ENCODE measurements around the gene ALOX12B.
"Not testable (repeated sequence)": the region's sequence is repeated elsewhere in the genome, so short reads cannot be mapped to it uniquely, and the experiment has no call there.

The ALOX12B gene

DNA sequence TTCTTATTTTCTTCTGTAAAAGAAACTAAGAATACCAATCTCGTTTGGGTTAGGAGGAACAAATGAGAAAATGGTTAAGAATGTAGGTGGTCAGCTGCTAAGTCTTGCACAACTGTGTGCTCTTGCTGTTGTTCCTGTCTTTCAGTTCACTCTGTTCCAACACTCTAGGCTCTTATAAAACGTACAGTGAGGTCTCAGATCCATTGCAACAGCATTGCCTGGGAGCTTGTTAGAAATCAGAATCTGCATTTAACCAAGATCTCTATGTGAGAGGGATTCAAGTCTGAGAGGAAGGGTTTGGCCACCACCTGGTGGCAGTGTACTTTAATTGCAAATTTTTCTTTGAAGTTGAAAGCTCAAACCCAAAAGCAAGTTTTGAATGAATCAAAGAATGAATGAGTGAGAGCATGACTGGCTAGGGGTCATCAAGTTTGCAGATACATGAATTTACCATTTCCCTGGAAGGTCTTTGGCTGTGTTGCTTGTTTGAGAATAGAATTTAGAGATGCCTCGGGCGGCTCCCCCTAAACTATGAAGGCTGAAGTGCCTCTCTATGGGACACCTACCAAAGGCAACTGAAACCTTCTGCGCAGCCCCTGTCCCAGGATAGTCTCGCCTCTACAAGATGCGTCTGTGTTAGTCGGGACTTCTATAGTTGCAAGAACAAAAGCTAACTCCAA, 46.1 kb downstream of the ALOX12B start:
- peak; percentile 31 for DNase-seq

DNA sequence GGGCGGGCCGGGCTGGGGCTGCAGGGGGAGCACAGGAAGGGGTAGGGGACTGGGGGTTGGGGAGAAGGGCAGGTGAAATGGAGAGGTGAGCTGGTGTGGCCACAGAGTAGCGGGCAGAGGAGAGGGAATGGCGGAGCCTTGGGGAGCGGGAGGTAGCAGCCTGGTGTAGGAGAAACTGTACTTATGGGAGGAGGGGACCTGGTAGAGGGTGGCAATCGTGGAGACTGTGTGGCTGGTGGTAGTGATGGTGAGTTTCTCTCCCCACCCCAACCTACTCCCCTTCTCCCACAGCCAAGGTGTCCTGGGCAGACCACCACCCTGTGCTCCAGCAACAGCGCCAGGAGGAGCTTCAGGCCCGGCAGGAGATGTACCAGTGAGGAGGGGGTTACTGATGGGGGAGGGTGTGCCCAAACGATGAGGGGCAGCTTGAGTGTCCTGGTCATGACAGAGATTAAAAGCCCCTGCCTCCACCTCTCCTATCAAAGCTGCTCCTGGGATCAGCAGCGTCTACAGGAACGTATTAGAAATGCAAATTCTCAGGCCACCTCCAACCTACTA, 47.8 kb downstream of the ALOX12B start:
- no peak for DNase-seq

DNA sequence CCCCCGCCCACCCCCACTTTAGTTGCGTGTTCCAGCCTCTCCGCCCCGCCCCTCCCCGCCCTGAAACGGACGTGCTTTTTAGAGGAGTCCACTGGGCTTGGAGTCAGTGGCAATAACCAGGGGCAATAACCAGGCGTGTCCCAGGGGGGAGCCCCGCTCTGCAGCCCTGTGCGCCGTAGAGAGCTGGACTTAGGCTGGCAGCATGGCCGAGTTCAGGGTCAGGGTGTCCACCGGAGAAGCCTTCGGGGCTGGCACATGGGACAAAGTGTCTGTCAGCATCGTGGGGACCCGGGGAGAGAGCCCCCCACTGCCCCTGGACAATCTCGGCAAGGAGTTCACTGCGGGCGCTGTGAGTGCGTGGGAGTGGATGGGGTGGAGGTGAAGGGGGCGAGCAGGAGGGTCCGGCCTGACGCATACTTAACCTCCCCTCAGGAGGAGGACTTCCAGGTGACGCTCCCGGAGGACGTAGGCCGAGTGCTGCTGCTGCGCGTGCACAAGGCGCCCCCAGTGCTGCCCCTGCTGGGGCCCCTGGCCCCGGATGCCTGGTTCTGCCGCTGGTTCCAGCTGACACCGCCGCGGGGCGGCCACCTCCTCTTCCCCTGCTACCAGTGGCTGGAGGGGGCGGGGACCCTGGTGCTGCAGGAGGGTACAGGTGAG, 48.4 kb downstream of the ALOX12B start, which contains the start of gene ALOX15B:
Gene ALOX15B (plus strand): TSS at position 106 of the 657 bp plus-strand sequence. CDS start 97 bp downstream, at position 203.
- no peak for DNase-seq

DNA sequence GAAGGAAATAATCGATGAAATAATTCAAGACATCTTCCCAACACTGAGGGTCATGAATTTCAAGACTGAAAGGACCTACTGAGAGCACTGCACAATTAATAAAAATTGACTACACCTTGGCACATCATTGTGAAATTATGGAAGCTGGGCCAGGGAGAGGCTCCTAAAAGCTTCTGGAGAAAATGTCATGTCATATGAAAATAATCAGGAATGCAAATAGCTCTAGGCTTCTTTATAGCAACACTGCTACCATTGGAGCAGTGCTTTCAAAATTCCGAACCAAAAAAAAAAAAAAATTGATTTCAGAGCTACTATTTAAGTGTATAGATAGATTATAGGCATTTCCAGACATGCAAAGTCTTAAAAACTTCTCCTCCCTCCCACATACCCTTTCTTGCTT, 55.1 kb downstream of the ALOX12B start:
- DNase-seq: no peak

DNA sequence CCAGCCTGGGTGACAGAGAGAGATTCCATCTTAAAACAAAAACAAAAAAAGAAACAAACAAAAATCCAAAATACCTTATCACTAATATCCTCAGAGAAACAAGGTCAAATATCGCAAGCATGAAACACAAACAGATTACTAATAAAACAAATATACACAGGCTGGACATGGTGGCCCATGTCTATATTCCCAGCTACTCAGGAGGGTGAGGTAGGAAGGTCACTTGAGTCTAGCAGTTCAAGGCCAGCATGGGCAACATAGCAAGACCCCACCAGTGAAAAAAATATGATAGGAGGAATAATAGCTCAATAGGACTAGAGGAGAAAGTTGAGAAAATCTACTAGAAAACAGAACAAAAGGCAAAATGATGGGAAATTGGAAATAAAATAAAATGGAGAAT, 55.6 kb downstream of the ALOX12B start:
- no peak for DNase-seq

DNA sequence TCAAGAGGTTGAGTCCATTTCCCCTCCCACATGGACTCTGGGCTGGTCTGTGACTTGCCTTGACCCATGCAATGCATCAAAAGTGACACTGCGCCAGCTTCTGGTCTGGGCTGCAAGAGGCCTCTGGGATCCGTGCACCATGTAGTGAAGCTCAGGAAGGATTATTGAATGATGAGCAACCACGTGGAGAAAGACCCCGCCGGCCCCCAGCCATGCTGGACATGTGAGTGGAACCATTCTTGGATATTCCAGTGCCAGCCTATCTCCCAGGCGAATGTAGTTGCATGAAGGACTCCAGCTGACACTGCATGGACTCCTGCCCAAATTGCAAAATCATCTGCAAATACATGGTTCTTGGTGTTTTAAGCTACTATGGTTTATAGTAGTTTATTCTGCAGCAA, 56.3 kb downstream of the ALOX12B start:
- no peak for DNase-seq

DNA sequence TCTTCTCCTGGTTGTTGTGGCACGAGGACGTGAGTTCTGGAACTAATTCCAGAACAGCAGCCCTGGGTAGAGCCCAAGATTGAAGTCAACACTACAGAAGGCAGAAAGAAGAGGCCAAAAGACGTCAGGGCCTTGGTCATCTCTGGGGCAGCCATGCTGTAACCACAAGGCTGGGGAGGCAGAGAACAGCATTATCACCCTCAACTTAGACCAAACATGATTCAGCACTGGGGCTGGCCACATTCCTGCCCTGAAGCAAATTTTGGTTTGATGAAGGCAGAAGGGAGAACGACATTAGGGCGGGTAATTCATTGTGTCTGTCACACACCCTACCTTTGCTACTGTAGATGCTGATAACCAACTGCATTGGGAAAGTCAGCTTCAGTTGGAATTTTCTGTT, 58.4 kb downstream of the ALOX12B start:
- DNase-seq: no peak

DNA sequence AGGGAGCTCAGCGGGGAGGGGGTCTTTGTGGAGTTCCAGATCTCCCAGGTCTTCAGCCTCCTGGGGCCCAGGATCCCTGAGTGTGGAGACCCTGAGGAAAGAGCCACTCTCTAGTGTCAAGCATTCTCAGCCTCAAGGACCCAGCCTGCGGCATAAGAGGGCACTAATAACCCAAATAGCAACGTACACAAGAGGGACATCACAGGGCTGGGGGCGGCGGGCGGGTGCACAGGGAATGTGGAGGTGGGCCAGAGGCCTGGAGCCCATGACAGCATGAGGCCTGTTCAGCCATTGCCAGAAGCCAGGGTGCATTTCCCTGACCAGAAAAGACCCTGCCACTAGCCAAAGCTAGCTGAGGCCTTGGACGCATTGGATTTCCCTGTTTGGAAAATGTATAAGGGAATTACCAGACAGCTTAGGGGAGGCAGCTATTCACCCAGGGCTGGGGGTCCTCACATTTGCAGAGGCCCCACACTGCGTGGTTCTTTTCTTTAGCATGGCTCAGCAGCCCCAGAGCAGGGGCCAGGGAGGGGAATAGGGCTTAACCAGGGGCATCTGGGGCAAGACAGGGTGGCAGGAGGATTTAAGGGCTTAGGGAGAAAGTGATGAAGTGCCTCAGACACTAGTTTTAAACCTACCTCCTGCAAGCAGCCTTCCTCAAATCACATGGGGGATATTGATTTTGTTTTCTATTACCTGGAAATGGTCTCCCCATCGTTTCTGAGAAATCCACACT, 62.2 kb downstream of the ALOX12B start:
- no peak for DNase-seq

DNA sequence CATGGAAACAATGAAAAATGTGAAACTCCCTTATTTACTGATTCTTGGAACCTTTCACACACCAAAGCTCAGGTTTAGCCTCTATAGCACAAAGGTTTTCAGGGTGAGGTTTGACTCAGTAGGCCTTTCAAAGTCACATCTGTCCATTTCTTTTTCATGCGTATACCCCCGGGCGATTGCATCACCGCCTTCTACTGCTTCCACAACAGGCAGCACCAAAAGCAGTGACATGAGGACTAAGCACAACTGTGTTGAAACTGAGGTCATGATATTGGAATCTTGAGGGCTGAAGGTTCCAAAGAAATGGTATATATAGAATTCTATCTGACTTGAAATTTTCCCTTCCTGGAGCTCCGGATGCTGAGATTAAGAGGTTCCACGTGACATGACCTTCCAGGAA, 63.4 kb downstream of the ALOX12B start:
- not testable (repeated sequence) for DNase-seq
